NB4 (cell line): ENCODE data around the gene POU4F1.
A peak's percentile ranks its signal among the peaks of the same experiment; 100 is the strongest.

Experiments used
- DNase-seq: peaks from one replicate; pipeline ENCODE4 v3.0.0; 2010; ENCODE audit warnings: low read depth
- H3K4me3 ChIP-seq: one replicate; pipeline ENCODE4 v1.5.1; 2011; ENCODE audit warnings: mild to moderate bottlenecking, low read depth, low read length, moderate library complexity
- CTCF ChIP-seq: IDR thresholded peaks from one replicate; pipeline ENCODE4 v1.5.1; 2012; ENCODE audit warnings: low read depth, low read length
- MAX ChIP-seq: IDR thresholded peaks from 2 replicates; pipeline ENCODE4 v1.6.1; 2011; ENCODE audit warnings: low read depth, low read length
- MYC ChIP-seq: IDR thresholded peaks from 2 replicates; pipeline ENCODE4 v1.6.1; 2011; ENCODE audit warnings: low read depth, low read length
- POLR2A ChIP-seq: IDR thresholded peaks from 2 replicates; pipeline ENCODE4 v1.6.1; 2011; ENCODE audit warnings: mild to moderate bottlenecking; ENCODE audit not compliant: insufficient read length; ENCODE audit errors: extremely low read depth

Gene POU4F1

GRCh38 chr13:78602561-78603239 lies 652 bp downstream of the POU4F1 start:
- peak; percentile 60 for DNase-seq
- TF ChIP-seq CTCF (no peak), POLR2A (no peak), MYC (no peak), MAX (no peak)
- peak overlapping the region; percentile 52 for H3K4me3 ChIP-seq

GRCh38 chr13:78601874-78602560 lies 1.3 kb downstream of the POU4F1 start:
- DNase-seq, result no peak
- TF ChIP-seq CTCF (no peak), MYC (no peak), MAX (no peak), POLR2A (no peak)

GRCh38 chr13:78601124-78601873 lies 2.1 kb downstream of the POU4F1 start:
- no peak for DNase-seq
- H3K4me3 ChIP-seq, result no peak overlapping the region
- TF ChIP-seq MYC, result no peak
- TF ChIP-seq POLR2A, result no peak
- no peak for TF ChIP-seq CTCF
- TF ChIP-seq MAX, result no peak

More at GRCh38 chr13:78601874-78602560, 1.3 kb downstream of the POU4F1 start:
- H3K4me3 ChIP-seq, result no peak overlapping the region

- H3K4me3 ChIP-seq, result no peak overlapping the region
- DNase-seq, result no peak
- no peak for TF ChIP-seq CTCF
Observed at GRCh38 chr13:78600280-78600883, 3.0 kb downstream of the POU4F1 start.

- no peak for TF ChIP-seq CTCF
- no peak for TF ChIP-seq POLR2A
- no peak for TF ChIP-seq MAX
- TF ChIP-seq MYC, result no peak
- peak; percentile 52 for DNase-seq
- no peak overlapping the region for H3K4me3 ChIP-seq
Observed at GRCh38 chr13:78599645-78600279, 3.6 kb downstream of the POU4F1 start.
